ENCODE data around the gene RGS5.
"Not testable (repeated sequence)": the region's sequence is repeated elsewhere in the genome, so short reads cannot be mapped to it uniquely, and the experiment has no call there.

DNA sequence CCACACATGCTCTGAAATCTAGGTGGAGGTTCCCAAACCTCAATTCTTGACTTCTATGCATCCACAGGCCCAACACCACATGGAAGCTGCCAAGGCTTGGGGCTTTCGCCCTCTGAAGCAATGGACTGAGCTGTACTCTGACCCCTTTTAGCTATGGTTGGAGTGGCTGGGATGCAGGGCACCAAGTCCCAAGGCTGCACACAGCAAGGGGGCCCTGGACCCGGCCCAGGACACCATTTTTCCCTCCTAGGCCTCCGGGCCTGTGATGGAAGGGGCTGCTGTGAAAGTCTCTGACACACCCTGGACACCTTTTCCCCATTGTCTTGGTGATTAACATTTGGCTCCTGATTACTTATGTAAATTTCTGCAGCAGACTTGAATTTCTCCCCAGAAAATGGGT is 25.6 kb upstream of the RGS5 start:
- not testable (repeated sequence) for TF ChIP-seq EGR1 (IDR thresholded peaks at IDR 0.05; ENCODE audit: low read depth in 2 of 2); JUND (IDR thresholded peaks at IDR 0.05); TAF1 (conservative IDR thresholded peaks at IDR 0.05); RAD21 (IDR thresholded peaks at IDR 0.05); SP1 (IDR thresholded peaks at IDR 0.05)
- TF ChIP-seq, protein P1, sequence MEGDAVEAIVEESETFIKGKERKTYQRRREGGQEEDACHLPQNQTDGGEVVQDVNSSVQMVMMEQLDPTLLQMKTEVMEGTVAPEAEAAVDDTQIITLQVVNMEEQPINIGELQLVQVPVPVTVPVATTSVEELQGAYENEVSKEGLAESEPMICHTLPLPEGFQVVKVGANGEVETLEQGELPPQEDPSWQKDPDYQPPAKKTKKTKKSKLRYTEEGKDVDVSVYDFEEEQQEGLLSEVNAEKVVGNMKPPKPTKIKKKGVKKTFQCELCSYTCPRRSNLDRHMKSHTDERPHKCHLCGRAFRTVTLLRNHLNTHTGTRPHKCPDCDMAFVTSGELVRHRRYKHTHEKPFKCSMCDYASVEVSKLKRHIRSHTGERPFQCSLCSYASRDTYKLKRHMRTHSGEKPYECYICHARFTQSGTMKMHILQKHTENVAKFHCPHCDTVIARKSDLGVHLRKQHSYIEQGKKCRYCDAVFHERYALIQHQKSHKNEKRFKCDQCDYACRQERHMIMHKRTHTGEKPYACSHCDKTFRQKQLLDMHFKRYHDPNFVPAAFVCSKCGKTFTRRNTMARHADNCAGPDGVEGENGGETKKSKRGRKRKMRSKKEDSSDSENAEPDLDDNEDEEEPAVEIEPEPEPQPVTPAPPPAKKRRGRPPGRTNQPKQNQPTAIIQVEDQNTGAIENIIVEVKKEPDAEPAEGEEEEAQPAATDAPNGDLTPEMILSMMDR (IDR thresholded peaks at IDR 0.05; ENCODE audit: low read depth, low read length, missing input control), result not testable (repeated sequence)
- TF ChIP-seq, protein P2, sequence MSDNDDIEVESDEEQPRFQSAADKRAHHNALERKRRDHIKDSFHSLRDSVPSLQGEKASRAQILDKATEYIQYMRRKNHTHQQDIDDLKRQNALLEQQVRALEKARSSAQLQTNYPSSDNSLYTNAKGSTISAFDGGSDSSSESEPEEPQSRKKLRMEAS (IDR thresholded peaks at IDR 0.05), result not testable (repeated sequence)

Data from liver (tissue), 3 donors.